ENCODE measurements around the gene NTF3. TPM values are rescaled to one million over a fixed set of nuclear protein-coding genes. Genes with fewer than 3 reads are reported as not detected.

The NTF3 gene
- total and polyA plus RNA-seq, 2 donors (not counting 1 experiment from before 2014, with no cell fraction given) = not detected

DNA sequence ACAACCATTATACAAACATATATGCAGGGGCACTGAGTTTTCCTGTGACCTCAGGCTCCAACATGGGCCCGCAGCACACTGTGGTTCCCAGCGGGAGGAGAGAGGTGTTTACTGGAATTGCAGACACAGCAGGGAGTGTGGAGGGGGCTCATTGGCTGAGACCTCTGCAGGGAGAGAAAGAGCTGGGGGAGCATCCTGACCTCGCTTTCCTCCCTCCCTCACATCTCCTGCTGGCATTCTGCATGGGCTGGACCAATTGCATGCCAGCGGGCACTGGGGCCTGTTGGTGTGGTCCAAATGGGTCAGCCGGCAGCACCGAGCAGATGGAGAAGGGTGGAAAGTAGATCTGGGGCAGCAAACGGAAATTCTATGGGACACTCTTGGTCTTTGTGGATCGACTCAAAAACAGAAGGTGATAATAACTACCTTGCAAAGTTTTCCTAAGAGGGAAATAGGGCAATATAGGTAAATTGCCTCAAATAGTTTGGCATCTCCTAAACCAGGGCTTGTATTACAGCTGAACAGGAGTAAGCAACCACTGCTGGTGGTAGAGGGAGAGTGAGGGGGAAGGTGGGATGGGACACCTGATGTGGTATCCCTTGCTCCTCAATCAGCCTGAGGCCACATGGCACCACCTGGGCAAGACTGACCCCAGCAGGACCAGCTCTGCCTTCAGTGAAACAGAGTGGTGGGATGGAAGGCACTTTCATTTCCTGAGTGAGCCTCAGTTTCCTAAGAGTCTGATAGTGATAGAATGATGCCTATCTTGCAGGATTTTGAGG is 86.9 kb downstream of the NTF3 start:
- no peak for TF ChIP-seq EZH2 (IDR thresholded peaks at IDR 0.05; ENCODE audit: borderline replicate concordance, insufficient read depth, low read depth, low read length, poor library complexity, severe bottlenecking)
- TF ChIP-seq, protein P1, sequence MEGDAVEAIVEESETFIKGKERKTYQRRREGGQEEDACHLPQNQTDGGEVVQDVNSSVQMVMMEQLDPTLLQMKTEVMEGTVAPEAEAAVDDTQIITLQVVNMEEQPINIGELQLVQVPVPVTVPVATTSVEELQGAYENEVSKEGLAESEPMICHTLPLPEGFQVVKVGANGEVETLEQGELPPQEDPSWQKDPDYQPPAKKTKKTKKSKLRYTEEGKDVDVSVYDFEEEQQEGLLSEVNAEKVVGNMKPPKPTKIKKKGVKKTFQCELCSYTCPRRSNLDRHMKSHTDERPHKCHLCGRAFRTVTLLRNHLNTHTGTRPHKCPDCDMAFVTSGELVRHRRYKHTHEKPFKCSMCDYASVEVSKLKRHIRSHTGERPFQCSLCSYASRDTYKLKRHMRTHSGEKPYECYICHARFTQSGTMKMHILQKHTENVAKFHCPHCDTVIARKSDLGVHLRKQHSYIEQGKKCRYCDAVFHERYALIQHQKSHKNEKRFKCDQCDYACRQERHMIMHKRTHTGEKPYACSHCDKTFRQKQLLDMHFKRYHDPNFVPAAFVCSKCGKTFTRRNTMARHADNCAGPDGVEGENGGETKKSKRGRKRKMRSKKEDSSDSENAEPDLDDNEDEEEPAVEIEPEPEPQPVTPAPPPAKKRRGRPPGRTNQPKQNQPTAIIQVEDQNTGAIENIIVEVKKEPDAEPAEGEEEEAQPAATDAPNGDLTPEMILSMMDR (IDR thresholded peaks at IDR 0.05) = no peak
- H3K4me2 ChIP-seq (replicated peaks; ENCODE audit: low read depth, low read length, poor library complexity, severe bottlenecking) = no peak overlapping the region
- H3K27me3 ChIP-seq (replicated peaks in 1 of 4; ENCODE audit: control extremely low read depth in 1 of 4, control insufficient read depth in 3 of 4, insufficient read depth in 4 of 4, low read length in 3 of 4) = no peaks in the 10 kb centered on the region

DNA sequence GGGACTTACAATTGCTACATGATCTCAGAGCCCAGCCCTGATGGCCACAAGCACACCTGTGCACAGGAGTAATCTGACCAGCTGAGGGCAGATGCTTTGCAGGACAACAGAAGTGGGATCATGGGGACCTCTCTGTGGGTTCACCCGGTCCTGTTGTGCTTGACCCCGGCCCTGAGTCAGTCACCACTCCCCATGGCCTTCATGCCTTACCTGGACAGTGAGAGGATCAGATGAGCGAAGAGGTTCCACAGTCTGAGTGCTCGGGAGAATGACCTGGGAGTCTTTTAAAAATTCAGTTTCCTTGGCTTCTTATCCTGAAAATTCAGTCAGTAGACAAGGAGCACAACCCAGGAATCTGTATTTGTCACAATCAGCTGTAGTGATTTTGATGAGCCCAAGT is 88.1 kb downstream of the NTF3 start:
- Histone ChIP-seq H3K4me2 (replicated peaks; ENCODE audit: low read depth, low read length, poor library complexity, severe bottlenecking) (no peak overlapping the region), H3K4me1 (ENCODE audit: control insufficient read depth in 2 of 2, insufficient read depth in 2 of 2, low read length in 2 of 2) (no peaks in the 10 kb centered on the region), H3K36me3 (replicated peaks in 1 of 2; ENCODE audit: control extremely low read depth in 1 of 2, control insufficient read depth in 1 of 2, extremely low read depth in 1 of 2, insufficient read depth in 2 of 2, low read length in 1 of 2) (no peaks in the 10 kb centered on the region), H4K20me1 (ENCODE audit: control insufficient read depth, insufficient read depth, low read length, poor library complexity, severe bottlenecking) (no peaks in the 10 kb centered on the region), H3K9me3 (ENCODE audit: control extremely low read depth in 1 of 3, control insufficient read depth in 2 of 3, insufficient read depth in 1 of 3, low read length in 2 of 3) (no peaks in the 10 kb centered on the region), H3K79me2 (ENCODE audit: control insufficient read depth, insufficient read depth, low read length) (no peaks in the 10 kb centered on the region), H2AFZ (ENCODE audit: insufficient read depth, low read depth, low read length, poor library complexity, severe bottlenecking) (no peak overlapping the region), H3K27me3 (replicated peaks in 1 of 4; ENCODE audit: control extremely low read depth in 1 of 4, control insufficient read depth in 3 of 4, insufficient read depth in 4 of 4, low read length in 3 of 4) (no peaks in the 10 kb centered on the region), H3K27ac (ENCODE audit: low read length in 2 of 2) (no peak overlapping the region), H3K9ac (ENCODE audit: low read length) (no peak overlapping the region), H3K4me3 (ENCODE audit: control extremely low read depth in 1 of 5, extremely low read depth in 1 of 5, insufficient read depth in 1 of 5, low read depth in 2 of 5, low read length in 4 of 5) (no peak overlapping the region)
- no peak overlapping the region for H3K4me3 Mint-ChIP-seq
- CTCF ChIA-PET = no interaction called here
- ATAC-seq (ENCODE audit: low read depth) = no peak
- no peaks in the 10 kb centered on the region for H3K9me3 Mint-ChIP-seq (ENCODE audit: insufficient read depth)
- no peaks in the 10 kb centered on the region for H3K4me1 Mint-ChIP-seq
- TF ChIP-seq, protein P1 (IDR thresholded peaks at IDR 0.05) = no peak
- no peak for TF ChIP-seq EZH2 (IDR thresholded peaks at IDR 0.05; ENCODE audit: borderline replicate concordance, insufficient read depth, low read depth, low read length, poor library complexity, severe bottlenecking)
- DNase-seq = no peak
- H3K27me3 Mint-ChIP-seq = peaks cover 3% of the 10 kb centered on the region
- intact Hi-C loops (cut with micrococcal nuclease) = no loop called here
- 88% methylated on average over 4 of the region's 4 CpGs for WGBS (ENCODE audit: insufficient coverage)
- H3K27ac Mint-ChIP-seq = no peak overlapping the region
- POLR2A ChIA-PET = no interaction called here

More for the DNA sequence above, 86.9 kb downstream of the NTF3 start:
- no peak overlapping the region for H3K4me3 ChIP-seq (ENCODE audit: control extremely low read depth in 1 of 5, extremely low read depth in 1 of 5, insufficient read depth in 1 of 5, low read depth in 2 of 5, low read length in 4 of 5)
- no peaks in the 10 kb centered on the region for H3K9me3 Mint-ChIP-seq (ENCODE audit: insufficient read depth)
- CTCF ChIA-PET = no interaction called here
- H3K4me1 Mint-ChIP-seq = no peaks in the 10 kb centered on the region
- 96% methylated on average over 6 of the region's 8 CpGs for WGBS (ENCODE audit: insufficient coverage)
- intact Hi-C loops (cut with micrococcal nuclease) = no loop called here
- H2AFZ ChIP-seq (ENCODE audit: insufficient read depth, low read depth, low read length, poor library complexity, severe bottlenecking) = no peak overlapping the region
- H3K36me3 ChIP-seq (replicated peaks in 1 of 2; ENCODE audit: control extremely low read depth in 1 of 2, control insufficient read depth in 1 of 2, extremely low read depth in 1 of 2, insufficient read depth in 2 of 2, low read length in 1 of 2) = no peaks in the 10 kb centered on the region
- H3K27ac ChIP-seq (ENCODE audit: low read length in 2 of 2) = no peak overlapping the region
- no peak overlapping the region for H3K4me3 Mint-ChIP-seq
- no peak overlapping the region for H3K27ac Mint-ChIP-seq
- no peaks in the 10 kb centered on the region for H4K20me1 ChIP-seq (ENCODE audit: control insufficient read depth, insufficient read depth, low read length, poor library complexity, severe bottlenecking)
- H3K27me3 Mint-ChIP-seq = peaks cover 9% of the 10 kb centered on the region
- no peak for ATAC-seq (ENCODE audit: low read depth)
- no peaks in the 10 kb centered on the region for H3K79me2 ChIP-seq (ENCODE audit: control insufficient read depth, insufficient read depth, low read length)
- DNase-seq = no peak
- no peaks in the 10 kb centered on the region for H3K9me3 ChIP-seq (ENCODE audit: control extremely low read depth in 1 of 3, control insufficient read depth in 2 of 3, insufficient read depth in 1 of 3, low read length in 2 of 3)
- POLR2A ChIA-PET = no interaction called here
- H3K9ac ChIP-seq (ENCODE audit: low read length) = no peak overlapping the region
- no peaks in the 10 kb centered on the region for H3K4me1 ChIP-seq (ENCODE audit: control insufficient read depth in 2 of 2, insufficient read depth in 2 of 2, low read length in 2 of 2)

All from B cell (primary cell).